HG02852 (cell line): Measurements from ENCODE around the gene ADSS1.

Source experiments
- ATAC-seq: cut with Tn5 transposase; IDR thresholded peaks from one replicate; pipeline ENCODE4 v1.9.1; 2021; ENCODE audit warnings: mild to moderate bottlenecking, moderate library complexity; ENCODE audit not compliant: unreplicated experiment

ADSS1 gene

DNA sequence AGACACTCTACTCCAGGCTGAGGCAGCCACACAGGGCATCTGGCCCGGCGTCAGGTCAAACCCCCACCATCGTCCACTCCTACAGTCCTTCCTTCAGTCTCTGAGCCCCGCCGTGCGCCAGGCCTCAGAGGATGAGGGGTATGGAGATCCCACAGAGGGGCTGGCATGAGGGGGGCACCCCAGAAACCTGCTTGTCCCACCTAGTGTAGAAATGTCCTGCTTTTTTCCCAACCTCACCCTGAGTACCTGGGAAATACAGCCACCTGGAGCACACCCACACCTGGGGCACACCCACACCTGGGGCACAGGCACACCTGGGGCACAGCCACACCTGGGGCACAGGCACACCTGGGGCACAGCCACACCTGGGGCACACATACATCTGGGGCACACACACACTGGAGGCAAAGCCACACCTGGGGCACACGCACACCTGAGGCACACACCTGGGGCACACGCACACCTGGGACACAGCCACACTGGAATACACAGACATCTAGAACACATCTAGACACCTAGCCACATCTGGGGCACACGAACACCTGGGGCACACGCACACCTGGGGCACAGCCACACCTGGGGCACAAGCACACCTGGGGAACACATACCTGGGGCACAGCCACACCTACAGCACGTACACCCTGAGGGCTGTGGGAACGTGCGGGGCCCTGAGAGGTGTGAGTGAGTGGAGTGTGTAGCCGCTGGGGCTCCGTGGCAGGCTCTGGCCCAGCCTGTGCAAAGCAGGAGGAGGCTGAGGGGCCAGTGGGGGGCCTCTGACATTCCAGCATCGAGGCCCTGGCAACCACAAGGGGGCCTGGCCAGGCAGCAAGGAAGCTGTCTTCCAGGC is 53.2 kb downstream of the ADSS1 start:
- ATAC-seq: no peak

DNA sequence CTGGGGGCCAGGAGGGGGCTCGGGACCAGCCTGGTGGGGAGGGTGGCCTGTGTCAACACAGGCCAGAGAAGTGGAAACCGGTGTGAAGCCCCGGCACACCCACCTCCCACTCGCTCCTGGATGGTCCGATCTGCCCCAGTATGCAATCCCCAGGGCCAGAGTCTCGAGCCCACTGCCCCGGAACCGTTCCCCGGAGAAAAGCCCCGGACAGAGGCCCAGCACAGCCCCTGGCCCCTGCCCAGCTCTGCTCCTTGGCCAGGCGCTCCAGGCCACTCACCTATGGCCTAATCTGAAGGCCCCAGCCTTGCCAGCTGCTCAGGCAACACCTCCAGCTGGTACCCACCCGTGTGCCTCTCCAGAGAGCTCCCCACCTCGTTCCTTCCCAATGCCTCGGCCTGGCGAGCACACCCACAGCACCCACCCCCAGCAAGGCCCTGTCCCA is 53.8 kb downstream of the ADSS1 start:
- no peak for ATAC-seq

DNA sequence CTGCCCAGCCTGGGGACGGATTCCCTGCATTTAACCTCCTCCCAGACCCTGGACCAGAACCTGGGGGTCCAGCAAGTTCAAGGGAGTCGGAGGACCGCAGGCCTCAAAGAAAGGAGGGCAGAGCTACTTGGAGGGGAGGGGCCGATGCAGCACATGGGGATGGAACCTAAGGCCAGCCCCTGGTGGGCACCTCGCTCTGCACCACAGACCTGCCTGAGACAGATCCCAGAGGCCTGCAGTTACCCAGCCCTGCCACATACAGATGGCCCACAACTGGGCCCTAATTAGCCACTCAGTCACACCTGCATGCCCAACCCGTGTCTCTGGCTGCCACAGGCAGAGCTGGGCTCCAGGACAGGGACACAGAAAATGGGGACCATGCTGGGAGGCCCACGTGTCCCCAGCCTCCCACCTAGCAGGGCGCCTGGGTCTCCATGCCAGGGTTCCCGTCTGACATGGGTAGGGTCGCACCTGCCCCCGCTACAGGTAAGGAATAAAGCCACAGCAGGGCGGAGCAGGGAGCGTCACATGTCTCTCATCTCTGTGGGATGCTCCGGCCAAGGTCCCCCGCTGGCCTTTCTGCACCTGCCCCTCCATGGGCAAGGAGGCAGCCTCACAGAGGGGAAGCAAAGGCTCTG is 54.8 kb downstream of the ADSS1 start:
- no peak for ATAC-seq

DNA sequence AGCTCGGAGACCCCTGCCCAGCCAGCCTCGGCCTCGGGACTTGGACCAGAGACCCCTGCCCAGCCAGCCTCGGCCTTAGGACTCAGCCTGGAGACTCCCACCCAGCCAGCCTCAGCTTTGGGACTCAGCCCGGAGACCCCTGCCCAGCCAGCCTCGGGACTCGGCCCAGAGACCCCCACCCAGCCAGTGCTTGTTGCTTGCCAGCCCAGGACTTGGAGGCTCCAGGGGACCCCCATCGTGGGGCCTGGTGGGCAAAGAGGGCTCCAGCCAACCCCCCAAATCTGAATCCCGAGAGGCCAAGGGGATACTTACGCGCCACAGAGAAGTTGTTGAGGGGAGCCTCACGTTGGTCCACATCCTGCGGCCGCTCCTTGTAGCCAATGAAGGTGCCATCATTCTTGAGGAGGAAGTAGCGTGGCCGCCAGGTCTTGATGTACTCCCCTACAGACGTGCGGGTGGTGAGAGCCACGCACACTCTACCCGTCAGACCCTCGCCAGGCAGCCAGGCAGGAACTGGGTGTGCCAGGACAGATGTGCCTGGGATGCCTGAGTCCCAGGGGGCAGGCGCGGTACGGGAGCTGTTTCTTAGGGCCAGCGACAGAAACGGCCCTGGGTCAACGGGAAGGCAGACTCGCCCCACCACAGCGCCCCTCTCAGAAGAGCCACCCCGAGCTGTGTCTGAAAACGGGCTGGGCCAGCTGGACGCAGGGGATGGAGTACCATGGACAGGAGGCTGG is 55.9 kb downstream of the ADSS1 start:
- no peak for ATAC-seq

DNA sequence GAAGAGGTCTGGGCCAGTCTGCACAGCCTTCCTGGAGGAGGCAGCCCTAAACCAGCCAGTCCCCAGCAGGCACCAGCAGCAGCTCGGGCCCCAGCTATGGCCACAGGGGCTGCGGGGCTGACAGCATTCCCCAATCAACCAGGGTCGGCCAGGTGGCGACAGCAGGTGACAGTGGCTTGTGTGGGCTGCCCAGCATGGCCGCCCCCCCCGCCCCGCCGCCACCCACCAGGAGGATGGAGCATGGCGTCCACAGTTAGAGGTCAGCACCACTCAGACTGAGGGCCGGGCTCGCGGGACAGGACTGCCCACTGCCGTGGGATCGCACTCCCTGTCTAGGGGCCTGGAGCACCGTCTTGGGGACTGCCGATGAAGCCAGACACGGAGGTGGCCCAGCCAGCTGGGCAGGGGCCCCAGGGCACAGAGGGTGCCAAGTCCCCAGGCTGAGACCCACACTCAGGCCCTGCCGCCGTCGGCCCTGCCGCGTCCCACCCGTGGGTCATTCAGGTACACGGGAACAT is 56.5 kb downstream of the ADSS1 start:
- no peak for ATAC-seq

DNA sequence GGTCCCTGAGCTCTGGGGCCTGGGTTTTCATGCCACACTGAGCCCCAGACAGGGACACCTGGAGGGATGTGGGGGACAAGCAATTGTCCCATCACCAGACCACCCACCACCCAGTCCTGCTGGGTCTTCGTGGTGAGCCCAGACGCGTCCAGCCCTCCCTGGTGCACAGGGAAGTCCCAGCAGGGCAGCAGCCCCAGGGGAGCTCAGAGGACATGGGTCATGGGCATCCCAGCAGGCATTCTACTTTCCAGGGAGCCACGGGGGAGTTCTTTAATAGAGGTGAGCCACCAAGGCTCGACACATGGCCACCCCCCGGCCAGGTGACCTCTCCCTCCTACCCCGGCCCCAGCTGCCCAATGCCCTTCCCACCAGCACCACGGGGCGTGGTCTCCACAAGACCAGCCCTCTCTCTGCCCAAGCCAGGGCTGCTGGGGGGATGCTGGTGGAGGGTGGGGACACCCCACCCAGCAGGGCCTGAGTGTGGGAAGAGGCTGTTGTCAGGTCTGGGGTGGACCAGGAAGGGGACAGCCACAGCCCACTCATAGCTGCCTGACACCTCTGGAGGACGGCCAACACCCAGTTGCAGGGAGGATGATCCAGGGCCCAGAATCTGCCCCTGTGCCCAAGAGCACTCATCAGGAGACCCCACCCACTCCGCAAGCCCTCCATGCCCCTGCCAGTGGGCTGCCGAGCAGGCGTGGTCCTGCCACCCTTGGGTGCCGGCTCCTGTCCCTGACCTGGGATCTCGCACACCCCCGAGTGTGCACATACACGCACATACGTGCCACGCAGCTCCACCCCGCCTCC is 57.4 kb downstream of the ADSS1 start:
- no peak for ATAC-seq

DNA sequence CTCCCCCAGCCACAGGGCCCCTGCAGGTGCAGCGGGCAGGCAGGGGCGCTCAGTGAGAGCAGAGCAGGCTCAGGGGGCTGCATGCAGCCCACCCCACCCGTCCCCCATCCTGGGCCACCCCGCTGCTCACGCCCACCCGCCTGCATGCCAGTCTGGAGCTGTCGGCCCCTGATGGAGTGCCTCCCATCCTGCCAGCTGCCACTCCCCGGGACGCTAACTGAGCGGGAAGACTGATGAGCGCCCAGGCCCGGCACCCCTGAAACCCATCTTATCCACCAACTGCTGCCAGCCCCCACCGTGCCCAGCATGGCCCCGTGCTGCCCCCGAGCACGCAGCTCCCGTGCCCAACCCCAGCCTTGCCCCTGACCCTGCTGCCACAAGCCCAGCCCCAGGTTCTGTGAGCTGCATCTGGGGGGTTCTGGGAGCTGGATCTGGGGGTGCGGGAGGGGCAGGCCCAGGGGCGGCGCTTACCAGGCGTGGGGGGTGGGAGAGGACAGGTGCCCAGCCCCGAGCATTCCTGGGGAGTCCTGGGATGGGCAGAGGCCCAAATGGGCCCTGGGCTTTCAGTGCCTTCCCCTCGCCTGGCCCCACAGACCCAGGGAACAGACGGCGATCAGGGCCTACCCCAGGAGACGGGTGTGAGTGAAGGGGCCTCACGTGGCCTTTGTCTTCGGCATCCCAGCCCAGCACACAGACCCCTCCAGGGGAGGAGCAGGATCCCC is 58.2 kb downstream of the ADSS1 start:
- ATAC-seq: no peak

DNA sequence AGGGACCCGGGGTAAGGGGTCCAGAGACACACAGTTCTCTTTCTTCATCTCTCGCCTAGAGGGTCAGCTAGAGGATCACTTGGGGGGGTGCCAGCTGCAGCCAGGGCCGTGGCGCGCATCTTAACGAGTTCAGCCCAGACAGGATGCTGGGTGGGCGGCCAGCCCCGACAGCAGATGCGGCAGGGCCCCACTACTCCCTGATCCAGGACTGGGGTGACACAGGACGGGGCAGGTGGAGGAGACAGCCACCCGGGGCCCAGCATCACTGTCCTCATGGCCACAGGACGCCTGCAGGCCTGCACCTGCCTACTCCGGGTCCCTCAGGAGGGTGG is 58.7 kb downstream of the ADSS1 start:
- no peak for ATAC-seq

DNA sequence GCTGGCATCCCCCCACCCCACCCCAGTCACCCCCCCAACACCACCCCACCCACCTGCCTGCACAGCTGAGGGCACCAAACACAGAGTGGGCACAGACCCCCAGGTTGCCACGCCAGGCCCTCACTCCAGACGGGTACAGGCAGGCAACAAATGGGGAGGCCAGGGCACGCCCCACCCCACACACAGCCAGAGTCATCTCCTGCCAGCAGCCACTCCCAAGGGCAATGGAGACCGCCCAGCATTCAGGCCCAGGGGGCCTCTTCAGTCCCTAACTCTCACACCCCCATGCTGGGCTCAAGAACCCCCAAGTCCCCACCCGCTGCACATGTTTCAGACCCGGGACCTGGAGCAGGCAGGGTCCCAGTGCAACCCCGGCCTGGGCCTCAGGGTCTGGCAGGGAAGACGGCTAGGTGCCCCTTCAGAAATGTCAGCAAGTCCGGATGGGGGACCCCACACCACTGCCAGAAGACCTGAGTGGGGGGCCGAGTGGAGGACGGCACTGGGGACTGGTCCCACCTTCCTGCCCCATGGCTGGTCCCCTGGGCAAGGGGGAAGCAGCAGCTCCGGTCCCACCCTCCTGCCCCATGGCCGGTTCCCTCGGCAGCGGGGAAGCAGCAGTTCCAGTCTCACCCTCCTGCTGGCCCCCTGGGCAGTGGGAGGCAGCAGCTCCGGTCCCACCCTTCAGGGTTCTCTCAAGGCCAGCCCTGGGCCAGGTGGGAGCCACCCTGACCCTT is 59.6 kb downstream of the ADSS1 start:
- no peak for ATAC-seq

DNA sequence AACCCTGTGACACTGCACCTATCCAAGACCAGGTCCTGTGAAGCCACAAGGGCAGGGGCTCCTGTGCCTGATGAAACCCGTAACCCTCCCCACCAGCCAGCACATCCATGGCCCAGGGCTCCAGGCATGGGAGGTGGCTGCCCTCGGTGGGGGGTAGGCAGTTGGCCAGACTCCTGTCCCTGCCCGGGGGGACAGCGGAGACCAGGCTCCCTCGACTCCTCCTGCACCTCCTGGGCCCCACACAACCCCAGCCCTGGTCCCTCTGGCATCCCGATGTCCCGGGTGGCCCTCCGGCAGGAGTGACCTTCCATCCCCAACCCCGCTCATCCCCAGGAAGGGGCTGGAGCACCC is 60.2 kb downstream of the ADSS1 start:
- no peak for ATAC-seq

DNA sequence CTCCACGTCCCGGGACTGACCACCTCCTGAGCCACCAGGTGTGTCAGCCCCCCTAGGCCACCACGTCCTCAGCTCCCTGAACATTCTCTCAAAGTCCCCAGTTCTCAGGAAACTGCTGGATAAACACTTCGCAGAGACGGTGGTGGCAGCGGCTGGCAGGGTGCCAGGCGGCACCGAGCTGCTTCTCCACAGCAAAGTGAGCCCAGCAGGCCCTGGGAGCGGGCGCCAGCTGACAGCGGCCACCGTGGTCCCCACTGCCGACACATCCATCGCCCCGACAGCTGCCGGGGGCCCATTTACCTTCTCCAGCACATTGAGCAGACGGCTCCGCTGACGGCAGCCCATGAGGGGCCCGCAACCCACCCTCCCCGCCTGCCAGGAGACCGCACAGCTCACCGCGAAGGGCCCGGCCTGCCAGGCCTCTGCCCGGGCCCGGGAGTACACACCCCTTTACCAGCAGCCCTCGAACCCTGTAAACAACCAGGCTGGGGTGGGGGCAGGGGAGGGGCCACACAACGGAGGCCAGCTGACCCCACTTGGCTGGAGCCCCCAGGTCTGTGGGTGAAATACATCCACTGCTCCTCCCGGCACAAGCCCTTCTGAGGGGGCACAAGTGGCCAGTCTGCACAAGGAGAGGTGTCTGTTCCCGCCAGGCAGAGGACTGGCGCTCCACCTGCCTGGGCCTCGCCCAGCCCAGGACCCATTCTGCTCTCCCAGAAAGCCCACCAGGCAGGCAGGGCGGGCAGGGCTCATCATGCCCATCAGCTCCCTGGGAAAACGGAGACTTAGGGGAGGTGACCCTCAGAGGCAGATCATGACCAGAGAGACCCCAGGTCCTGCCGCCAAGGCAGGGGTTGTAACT is 61.0 kb downstream of the ADSS1 start:
- ATAC-seq: no peak

DNA sequence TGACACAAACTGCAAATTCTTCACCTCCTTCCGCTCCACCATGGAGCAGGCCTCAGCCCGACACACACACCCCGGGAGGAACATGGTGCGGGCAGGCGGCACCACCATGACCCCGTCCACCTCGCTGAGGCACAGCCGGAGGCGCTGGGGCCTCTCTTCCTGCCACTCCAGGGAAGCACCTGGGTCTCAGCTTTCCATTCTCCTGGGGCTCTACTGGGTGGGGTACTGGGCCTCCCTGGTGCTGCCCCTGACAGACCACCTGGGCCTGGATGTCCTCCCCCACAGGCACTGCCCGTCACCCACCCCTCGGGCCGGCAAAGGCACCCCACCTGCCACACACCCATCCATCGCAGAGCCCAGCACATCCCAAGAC is 61.7 kb downstream of the ADSS1 start:
- no peak for ATAC-seq

DNA sequence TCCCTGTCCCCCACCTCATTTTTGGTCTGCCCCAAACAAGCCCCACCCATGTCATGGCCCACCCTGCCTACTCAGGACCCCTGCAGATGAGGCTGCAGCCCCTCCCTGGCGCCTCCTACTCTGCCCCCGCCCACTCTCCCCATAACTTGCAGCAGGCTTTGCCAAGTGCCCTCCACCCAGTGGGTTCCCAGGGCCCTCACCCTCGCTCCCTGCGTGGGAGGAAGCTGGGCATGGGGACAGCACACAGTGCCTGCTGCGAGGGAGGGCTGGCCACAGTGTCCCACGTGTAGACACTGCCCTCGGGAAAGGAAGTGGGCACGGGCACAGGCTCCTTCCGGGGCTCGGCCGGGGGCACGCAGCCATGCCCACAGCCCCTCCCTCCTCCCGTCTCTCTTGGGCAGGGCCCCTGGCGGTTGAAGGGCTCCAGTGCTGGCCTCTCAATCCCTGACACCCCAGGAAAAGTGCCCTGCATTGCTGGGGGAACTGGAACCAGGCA is 62.1 kb downstream of the ADSS1 start:
- no peak for ATAC-seq

DNA sequence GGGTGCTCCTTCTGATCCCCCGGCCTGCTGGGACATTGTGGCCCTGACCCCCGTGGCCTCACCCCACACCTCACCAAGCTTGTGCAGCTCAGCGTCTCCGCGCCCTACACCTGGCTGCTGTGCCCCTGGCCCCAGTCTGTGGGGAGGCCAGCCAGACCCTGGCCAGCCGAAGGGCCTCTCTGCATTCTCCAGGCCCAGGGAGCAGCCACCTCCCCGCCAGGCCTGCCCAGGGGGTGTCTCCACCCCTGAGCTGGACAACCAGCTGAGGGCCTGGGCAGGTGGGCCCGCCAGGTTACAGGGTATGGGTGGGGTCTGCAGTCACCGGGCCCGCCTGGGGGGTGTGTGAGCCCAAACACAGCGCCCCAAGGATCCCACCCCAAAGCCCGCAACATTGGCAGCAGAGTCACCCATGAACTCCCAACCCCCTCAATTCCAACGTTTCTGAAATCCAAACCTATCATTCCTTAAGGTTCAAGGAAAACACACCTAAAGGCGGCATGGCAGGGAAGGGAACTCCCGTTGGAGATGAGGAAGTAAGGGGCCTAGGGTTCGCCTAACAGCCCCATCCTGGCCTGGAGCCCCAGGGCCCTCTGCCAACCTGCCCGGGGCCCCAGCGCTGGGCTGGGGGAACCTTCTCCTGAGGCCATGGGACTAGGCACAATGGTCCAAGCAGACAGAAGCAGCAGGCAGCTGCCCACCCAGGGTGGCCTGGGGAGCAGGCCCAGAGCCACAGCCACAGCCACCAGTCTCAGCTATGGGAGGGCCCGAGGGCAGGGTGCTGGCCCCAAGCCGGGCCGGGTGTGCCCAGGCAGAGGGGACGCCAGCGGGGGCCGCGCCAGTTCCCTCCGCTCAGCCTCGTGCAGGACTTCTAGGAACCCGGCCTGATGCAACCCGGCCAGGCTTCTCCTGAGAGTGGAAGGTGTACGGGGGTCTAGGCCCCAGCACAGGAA is 63.0 kb downstream of the ADSS1 start:
- ATAC-seq: no peak

DNA sequence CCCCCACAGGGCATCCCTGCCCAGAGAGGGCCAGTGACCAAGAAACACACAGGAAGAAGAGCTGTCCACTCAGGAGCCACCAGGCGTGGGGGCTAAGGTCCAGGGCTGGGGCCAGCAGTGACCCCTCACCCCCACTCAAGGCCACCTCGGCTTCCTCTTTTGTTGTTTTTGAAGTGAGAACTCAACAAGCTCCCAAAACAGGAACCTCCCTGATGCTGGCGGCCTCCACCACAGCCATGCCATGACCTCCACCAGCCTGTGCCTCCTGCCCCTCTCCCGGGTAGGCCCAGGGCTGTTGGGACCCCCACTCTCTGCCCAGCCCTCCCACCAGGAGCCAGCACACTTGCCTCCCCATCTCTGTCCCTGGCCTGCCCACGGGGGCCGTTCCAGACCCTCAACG is 63.7 kb downstream of the ADSS1 start:
- ATAC-seq: no peak

DNA sequence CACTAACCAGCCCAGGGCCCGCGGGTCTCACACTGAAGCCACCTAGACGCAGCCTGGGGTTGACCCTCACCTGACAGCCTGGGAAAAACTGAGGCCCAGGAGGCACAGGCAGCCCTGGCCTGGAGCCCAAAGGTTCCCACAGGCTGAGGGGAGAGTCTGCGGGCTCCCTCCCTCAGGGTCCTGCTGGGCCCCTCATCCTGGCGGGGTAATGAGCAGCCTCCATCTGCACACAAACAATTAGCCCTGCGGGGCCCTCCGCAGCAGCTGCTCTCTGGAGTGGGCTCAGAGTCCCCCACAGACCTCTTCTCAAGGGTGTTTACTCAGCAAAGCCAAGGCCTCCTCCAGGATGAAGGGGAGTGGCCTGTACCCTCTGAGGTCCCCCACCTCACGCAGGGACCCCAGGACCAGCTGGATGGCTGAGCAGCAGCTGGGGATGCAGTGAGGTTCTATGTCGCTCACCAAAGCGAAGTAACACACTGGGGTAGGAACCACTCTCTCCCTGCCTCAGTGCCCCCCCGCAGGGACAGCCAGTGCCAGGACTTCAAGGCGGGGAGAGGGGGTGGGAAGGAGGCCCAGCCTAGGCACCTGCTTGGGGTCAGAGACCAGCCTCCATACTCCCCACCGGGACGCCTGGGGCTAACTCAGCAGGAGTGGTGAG is 64.3 kb downstream of the ADSS1 start:
- ATAC-seq: no peak
